H1 (cell line): ENCODE measurements around the gene PRLH. TPM values are rescaled to one million over a fixed set of nuclear protein-coding genes. Genes with fewer than 3 reads are reported as not detected.

Source experiments
- CTCF ChIA-PET: fragments of 300-600 bp; sonication (Branson Sonifier 250); formaldehyde crosslinking; loops from one replicate; lab custom pipeline; 2021; ENCODE audit not compliant: partially characterized antibody; lab: Charles Lee
- POLR2A ChIA-PET: fragments of 300-600 bp; sonication (Branson Sonifier 250); formaldehyde crosslinking; loops from one replicate; lab custom pipeline; 2021; ENCODE audit warnings: inconsistent platforms; ENCODE audit not compliant: partially characterized antibody; lab: Charles Lee
- DNase-seq, 2 experiments: peaks; one replicate each; pipeline versions ENCODE4 v3.0.0 to v3.0.0-alpha.2; 2010 to 2022; ENCODE audit warnings: low spot score in 2 of 2, low read depth in 1 of 2, mixed read lengths in 1 of 2
- FAIRE-seq: peaks from 2 replicates; lab custom pipeline; 2011; peaks lifted over from hg19 to GRCh38; lab: Jason Lieb, UNC
- H2AFZ ChIP-seq: 2 replicates; pipeline ENCODE4 v1.8.1; 2012; ENCODE audit warnings: low read length, inconsistent platforms
- H2AK5ac ChIP-seq: 2 replicates; pipeline ENCODE4 v1.6.1; 2013; ENCODE audit warnings: low read depth, low read length
- H2BK120ac ChIP-seq: replicated peaks from 2 replicates; pipeline ENCODE3; 2013; ENCODE audit warnings: low read depth, low read length, inconsistent platforms
- H2BK12ac ChIP-seq: 2 replicates; pipeline ENCODE4 v1.6.1; 2013; ENCODE audit warnings: low read depth, low read length
- H2BK15ac ChIP-seq: 2 replicates; pipeline ENCODE4 v1.6.1; 2013; ENCODE audit warnings: low read length
- H2BK20ac ChIP-seq: 2 replicates; pipeline ENCODE4 v1.6.1; 2013; ENCODE audit warnings: low read length
- H2BK5ac ChIP-seq: 2 replicates; pipeline ENCODE4 v1.6.1; 2013; ENCODE audit warnings: low read depth, low read length
- H3K14ac ChIP-seq: 2 replicates; pipeline ENCODE4 v1.6.1; 2013; ENCODE audit warnings: inconsistent platforms; ENCODE audit not compliant: insufficient read length
- H3K18ac ChIP-seq: 2 replicates; pipeline ENCODE4 v1.6.1; 2013; ENCODE audit warnings: low read length; ENCODE audit errors: extremely low read depth
- H3K23ac ChIP-seq: 2 replicates; pipeline ENCODE4 v1.6.1; 2013; ENCODE audit warnings: inconsistent platforms; ENCODE audit not compliant: insufficient read length
- H3K23me2 ChIP-seq: 2 replicates; pipeline ENCODE4 v1.6.1; 2013; ENCODE audit warnings: low read depth, low read length
- H3K27ac ChIP-seq: 2 replicates; pipeline ENCODE4 v1.6.1; 2011; ENCODE audit warnings: low read depth, low read length, inconsistent platforms
- H3K27me3 ChIP-seq, 4 experiments: replicated peaks in 1 of 4; 1 replicate in 1 of 4; 2 replicates in 3 of 4; pipeline versions ENCODE4 v1.6.1 to v1.8.1; 2011 to 2013; ENCODE audit warnings: low read length in 3 of 4, mild to moderate bottlenecking in 3 of 4, inconsistent platforms in 2 of 4, mixed read lengths in 2 of 4, moderate library complexity in 1 of 4; ENCODE audit not compliant: control insufficient read depth in 3 of 4, insufficient read depth in 3 of 4; ENCODE audit errors: extremely low read depth in 1 of 4
- H3K36me3 ChIP-seq, 4 experiments: 2 replicates each; pipeline versions ENCODE4 v1.6.1 to v1.8.1; 2011 to 2013; ENCODE audit warnings: mild to moderate bottlenecking in 4 of 4, low read length in 3 of 4, moderate library complexity in 2 of 4, control low read depth in 1 of 4, inconsistent platforms in 1 of 4; ENCODE audit not compliant: insufficient read depth in 4 of 4, control insufficient read depth in 2 of 4
- H3K4ac ChIP-seq: replicated peaks from 2 replicates; pipeline ENCODE3; 2013; ENCODE audit warnings: low read length, low read depth, mixed read lengths, inconsistent platforms; ENCODE audit not compliant: insufficient read length
- H3K4me1 ChIP-seq, 4 experiments: replicated peaks in 1 of 4; 1 replicate in 1 of 4; 2 replicates in 3 of 4; pipeline versions ENCODE4 v1.6.1 to v1.8.1; 2011 to 2013; ENCODE audit warnings: low read length in 3 of 4, inconsistent platforms in 2 of 4, mixed read lengths in 1 of 4; ENCODE audit not compliant: insufficient read depth in 4 of 4, control insufficient read depth in 3 of 4
- H3K4me2 ChIP-seq, 2 experiments: 2 replicates each; pipeline versions ENCODE4 v1.6.1 to v1.8.1; 2011 to 2013; ENCODE audit warnings: low read depth in 2 of 2, low read length in 2 of 2, control low read depth in 1 of 2, inconsistent platforms in 1 of 2, mild to moderate bottlenecking in 1 of 2; ENCODE audit not compliant: insufficient read depth in 1 of 2
- H3K4me3 ChIP-seq, 4 experiments: fragments of 200-600, 300-600 bp in 1 of 4; sonication (generic), shearing (Covaris generic), sonication (Bioruptor Twin) in 1 of 4; 2 replicates each; pipeline versions ENCODE4 v1.5.1 to v1.8.1; 2011 to 2016; ENCODE audit warnings: low read length in 4 of 4, low read depth in 3 of 4, control low read depth in 2 of 4, inconsistent platforms in 2 of 4, mild to moderate bottlenecking in 2 of 4, mixed read lengths in 1 of 4, moderate library complexity in 1 of 4; ENCODE audit not compliant: insufficient read depth in 2 of 4; ENCODE audit errors: extremely low read depth in 1 of 4
- H3K56ac ChIP-seq: replicated peaks from 2 replicates; pipeline ENCODE3; 2013; ENCODE audit warnings: low read depth, mild to moderate bottlenecking, mixed read lengths, low read length, inconsistent platforms; ENCODE audit not compliant: insufficient read length
- H3K79me1 ChIP-seq: 2 replicates; pipeline ENCODE4 v1.6.1; 2013; ENCODE audit warnings: low read depth, low read length, control low read depth
- H3K79me2 ChIP-seq, 2 experiments: 2 replicates each; pipeline versions ENCODE4 v1.6.1 to v1.8.1; 2012 to 2013; ENCODE audit warnings: low read length in 2 of 2, mild to moderate bottlenecking in 2 of 2, inconsistent platforms in 1 of 2; ENCODE audit not compliant: insufficient read depth in 2 of 2, control insufficient read depth in 1 of 2
- H3K9ac ChIP-seq, 4 experiments: replicated peaks in 1 of 4; 1 replicate in 1 of 4; 2 replicates in 3 of 4; pipeline versions ENCODE4 v1.6.1 to v1.8.1; 2011 to 2013; ENCODE audit warnings: low read depth in 3 of 4, low read length in 3 of 4, control low read depth in 2 of 4, mild to moderate bottlenecking in 2 of 4, moderate library complexity in 2 of 4, inconsistent platforms in 1 of 4; ENCODE audit errors: extremely low read depth in 1 of 4
- H3K9me3 ChIP-seq, 2 experiments: 2 replicates each; pipeline versions ENCODE4 v1.6.1 to v1.8.1; 2012 to 2013; ENCODE audit warnings: mild to moderate bottlenecking in 2 of 2, moderate library complexity in 2 of 2, control low read depth in 1 of 2, inconsistent platforms in 1 of 2, low read depth in 1 of 2, low read length in 1 of 2, mixed read lengths in 1 of 2; ENCODE audit not compliant: insufficient read depth in 2 of 2
- H4K20me1 ChIP-seq, 2 experiments: replicated peaks in 1 of 2; 2 replicates each; pipeline versions ENCODE3 to v1.8.1; 2011 to 2013; ENCODE audit warnings: inconsistent platforms in 2 of 2, low read length in 2 of 2, mild to moderate bottlenecking in 1 of 2; ENCODE audit not compliant: insufficient read depth in 2 of 2, control insufficient read depth in 1 of 2
- H4K5ac ChIP-seq: 2 replicates; pipeline ENCODE4 v1.6.1; 2013; ENCODE audit warnings: low read length, low read depth, mixed read lengths, inconsistent platforms; ENCODE audit not compliant: insufficient read length
- H4K8ac ChIP-seq: 2 replicates; pipeline ENCODE4 v1.8.0; 2013; ENCODE audit warnings: mild to moderate bottlenecking, moderate library complexity, low read length, inconsistent platforms; ENCODE audit not compliant: insufficient read depth; ENCODE audit errors: extremely low read depth
- H4K91ac ChIP-seq: replicated peaks from 2 replicates; pipeline ENCODE3; 2013; ENCODE audit warnings: low read length, mixed read lengths, inconsistent platforms; ENCODE audit not compliant: insufficient read length
- BRCA1 ChIP-seq: IDR thresholded peaks from 2 replicates; pipeline ENCODE4 v1.6.1; 2012; ENCODE audit warnings: low read depth, low read length, improper control_type of control experiment
- CEBPB ChIP-seq: IDR thresholded peaks from 2 replicates; pipeline ENCODE4 v1.6.1; 2012; ENCODE audit warnings: low read depth, low read length
- CHD1 ChIP-seq: IDR thresholded peaks from 2 replicates; pipeline ENCODE4 v1.6.1; 2012; ENCODE audit warnings: low read depth, low read length, improper control_type of control experiment
- CHD2 ChIP-seq: IDR thresholded peaks from 2 replicates; pipeline ENCODE4 v1.6.1; 2012; ENCODE audit warnings: low read length, improper control_type of control experiment
- EZH2 ChIP-seq: fragments of 200-600 bp; sonication (generic); IDR thresholded peaks from 2 replicates; pipeline ENCODE4 v1.7.1; 2012; ENCODE audit warnings: low read depth, mild to moderate bottlenecking, moderate library complexity, low read length, inconsistent platforms; ENCODE audit not compliant: severe bottlenecking
- GABPA ChIP-seq: IDR thresholded peaks from 2 replicates; pipeline ENCODE4 v1.6.1; 2011; ENCODE audit warnings: mild to moderate bottlenecking, low read length, moderate library complexity, borderline replicate concordance; ENCODE audit not compliant: insufficient read depth
- MAX ChIP-seq: IDR thresholded peaks from 2 replicates; pipeline ENCODE4 v1.6.1; 2012; ENCODE audit warnings: inconsistent platforms
- RFX5 ChIP-seq: IDR thresholded peaks from 2 replicates; pipeline ENCODE4 v1.6.1; 2011; ENCODE audit warnings: low read depth, low read length, improper control_type of control experiment, borderline replicate concordance
- SP4 ChIP-seq: IDR thresholded peaks from 2 replicates; pipeline ENCODE4 v1.6.1; 2012; ENCODE audit warnings: low read length, inconsistent platforms
- SRF ChIP-seq: IDR thresholded peaks from 2 replicates; pipeline ENCODE4 v1.6.1; 2011; ENCODE audit warnings: mild to moderate bottlenecking, low read depth, low read length, moderate library complexity
- TCF12 ChIP-seq: IDR thresholded peaks from 2 replicates; pipeline ENCODE4 v1.6.1; 2011; ENCODE audit warnings: low read depth, mild to moderate bottlenecking, low read length
- whole genome bisulfite sequencing, 2 experiments: shearing (Covaris generic) in 1 of 2; methylation state at CpG; one replicate each; pipeline versions ENCODE4 v1.1.6 to v1.1.7; 2013 to 2015; ENCODE audit warnings: low lambda C conversion rate in 2 of 2, mixed read lengths in 2 of 2, inconsistent platforms in 1 of 2, low coverage in 1 of 2, missing lambda C conversion rate in 1 of 2; ENCODE audit not compliant: insufficient replicate concordance in 2 of 2, insufficient coverage in 1 of 2, insufficient read length in 1 of 2; ENCODE audit errors: extremely low coverage in 1 of 2, missing lambda C conversion rate in 1 of 2; 5-methylcytosine and 5-hydroxymethylcytosine counted together
- polyA plus RNA-seq, 7 experiments: library from polyadenylated mRNA; depleted of rRNA in 3 of 7; stranded (reverse) in 5 of 7; unstranded in 2 of 7; fragments of >200 nt in 5 of 7; fragments of 200-250 nt in 2 of 7; gene quantifications; 1 replicate in 5 of 7; 2 replicates in 1 of 7; 4 replicates in 1 of 7; pipeline versions ENCODE4 v1.2.1 to v1.2.3, GENCODE V29; 2011 to 2013; ENCODE audit warnings: missing spikeins in 2 of 7, mixed read lengths in 2 of 7
- total RNA-seq: library from RNA; stranded (reverse); fragmentation: NEBNext Ultra II Directional; extraction: Animal tissue kit (Norgen Biotek cat#: 25700); gene quantifications from 2 replicates; pipeline ENCODE4 v1.2.1, GENCODE V29; 2021

The PRLH gene
- total and polyA plus RNA-seq, 2 of the 8 experiments (the other 6 are each of a cell fraction or from before 2014, with no cell fraction given): not detected

GRCh38 chr2:237564526-237565131 lies 1.7 kb upstream of the PRLH start:
- TF ChIP-seq CHD1: no peak
- no peak for TF ChIP-seq SRF
- TF ChIP-seq CHD2: no peak
- TF ChIP-seq SP4: no peak
- TF ChIP-seq TCF12: no peak
- TF ChIP-seq CEBPB: no peak
- no peak for TF ChIP-seq BRCA1
- TF ChIP-seq RFX5: no peak
- TF ChIP-seq MAX: no peak
- TF ChIP-seq EZH2: no peak
- TF ChIP-seq GABPA: no peak
- TF ChIP-seq, all 59 proteins: peak for 0
- no peak overlapping the region for H4K8ac ChIP-seq
- no peaks in the 10 kb centered on the region for H3K36me3 ChIP-seq
- H3K4ac ChIP-seq: no peak overlapping the region
- WGBS, 2 experiments: 88% methylated on average over 14 of the region's 14 CpGs; no CpG with 5 or more reads in 1 of the 2 experiments
- no peak overlapping the region for H3K27ac ChIP-seq
- H3K4me2 ChIP-seq: no peak overlapping the region
- no peak overlapping the region for H2BK12ac ChIP-seq
- peaks cover 0 to 4% (median 0%) of the 10 kb centered on the region in 4 experiments; a peak in 2 of 7 replicates for H3K4me1 ChIP-seq
- no peak overlapping the region for H2AK5ac ChIP-seq
- CTCF ChIA-PET: interaction anchor here (0.7 to 4.1 kb wide), 4 partner anchors 15 to 54 kb away, joined by 3 to 17 read pairs (median 6); no protein-coding TSS in a partner anchor
- H2BK120ac ChIP-seq: no peak overlapping the region
- H2BK15ac ChIP-seq: no peak overlapping the region
- peaks cover 0 to 11% of the 10 kb centered on the region in 2 experiments for H4K20me1 ChIP-seq
- POLR2A ChIA-PET: interaction anchor here (0.6 kb wide), 1 partner anchor 303 kb away, joined by 3 read pairs; no protein-coding TSS in a partner anchor
- H3K14ac ChIP-seq: no peak overlapping the region
- H3K79me1 ChIP-seq: no peaks in the 10 kb centered on the region
- H3K9ac ChIP-seq: no peak overlapping the region
- H3K23me2 ChIP-seq: peaks cover 11% of the 10 kb centered on the region; the same call in 1 of the 2 replicates
- H3K79me2 ChIP-seq: no peaks in the 10 kb centered on the region
- H4K5ac ChIP-seq: no peak overlapping the region
- H3K23ac ChIP-seq: no peak overlapping the region
- H3K9me3 ChIP-seq: no peaks in the 10 kb centered on the region
- no peak overlapping the region for H3K4me3 ChIP-seq
- H3K27me3 ChIP-seq: no peaks in the 10 kb centered on the region
- no peak overlapping the region for H3K56ac ChIP-seq
- no peak for FAIRE-seq
- DNase-seq: no peak
- no peak overlapping the region for H2AFZ ChIP-seq
- H2BK20ac ChIP-seq: no peak overlapping the region
- no peak overlapping the region; the same call in 1 of the 2 replicates for H3K18ac ChIP-seq
- no peak overlapping the region for H4K91ac ChIP-seq
- no peak overlapping the region for H2BK5ac ChIP-seq
